GM12865 (cell line): Measurements from ENCODE around the gene NEIL3.
A peak's percentile ranks its signal among the peaks of the same experiment; 100 is the strongest.

Experiments used
- DNase-seq: peaks from one replicate; pipeline ENCODE4 v3.0.0; 2010; ENCODE audit warnings: low read depth
- H3K4me3 ChIP-seq: 2 replicates; pipeline ENCODE4 v1.5.1; 2011; ENCODE audit warnings: mild to moderate bottlenecking, low read depth, low read length, control low read depth
- CTCF ChIP-seq: IDR thresholded peaks from 2 replicates; pipeline ENCODE4 v1.5.1; 2011; ENCODE audit warnings: low read length, control low read depth, low read depth, inconsistent platforms; ENCODE audit not compliant: insufficient read depth; ENCODE audit errors: missing control alignments

Gene NEIL3

GRCh38 chr4:177391287-177391686 lies 81.6 kb downstream of the NEIL3 start:
- H3K4me3 ChIP-seq: no peak overlapping the region
- DNase-seq: no peak
- no peak for TF ChIP-seq CTCF

- no peak for TF ChIP-seq CTCF
- H3K4me3 ChIP-seq: no peak overlapping the region
- DNase-seq: no peak
Measured at GRCh38 chr4:177391953-177392352, 82.3 kb downstream of the NEIL3 start.

GRCh38 chr4:177393236-177393635 lies 83.6 kb downstream of the NEIL3 start:
- no peak for TF ChIP-seq CTCF
- peak; percentile 31 for DNase-seq
- no peak overlapping the region for H3K4me3 ChIP-seq

GRCh38 chr4:177396352-177396751 lies 86.7 kb downstream of the NEIL3 start:
- no peak overlapping the region for H3K4me3 ChIP-seq
- TF ChIP-seq CTCF: no peak
- DNase-seq: no peak

- H3K4me3 ChIP-seq: no peak overlapping the region
- no peak for DNase-seq
- TF ChIP-seq CTCF: no peak
Measured at GRCh38 chr4:177400030-177400429, 90.4 kb downstream of the NEIL3 start.

GRCh38 chr4:177401658-177402273 lies 92.1 kb downstream of the NEIL3 start:
- H3K4me3 ChIP-seq: no peak overlapping the region
- no peak for DNase-seq
- no peak for TF ChIP-seq CTCF

GRCh38 chr4:177403746-177404145 lies 94.1 kb downstream of the NEIL3 start:
- TF ChIP-seq CTCF: no peak
- no peak for DNase-seq
- no peak overlapping the region for H3K4me3 ChIP-seq
